Stimulated activated CD8-positive, alpha-beta memory T cell treated with anti-CD3 and anti-CD28 coated beads, Interleukin-4, amount 100 ng/mL, for 24 hours (primary cell): ENCODE results near the gene HMG20B.

Experiments used
- DNase-seq: peaks from one replicate; pipeline ENCODE4 v3.0.0-alpha.2; 2020; ENCODE audit warnings: low read depth

The HMG20B gene

GRCh38 chr19:3608079-3608641 lies 35.4 kb downstream of the HMG20B start:
- no peak for DNase-seq

DNA sequence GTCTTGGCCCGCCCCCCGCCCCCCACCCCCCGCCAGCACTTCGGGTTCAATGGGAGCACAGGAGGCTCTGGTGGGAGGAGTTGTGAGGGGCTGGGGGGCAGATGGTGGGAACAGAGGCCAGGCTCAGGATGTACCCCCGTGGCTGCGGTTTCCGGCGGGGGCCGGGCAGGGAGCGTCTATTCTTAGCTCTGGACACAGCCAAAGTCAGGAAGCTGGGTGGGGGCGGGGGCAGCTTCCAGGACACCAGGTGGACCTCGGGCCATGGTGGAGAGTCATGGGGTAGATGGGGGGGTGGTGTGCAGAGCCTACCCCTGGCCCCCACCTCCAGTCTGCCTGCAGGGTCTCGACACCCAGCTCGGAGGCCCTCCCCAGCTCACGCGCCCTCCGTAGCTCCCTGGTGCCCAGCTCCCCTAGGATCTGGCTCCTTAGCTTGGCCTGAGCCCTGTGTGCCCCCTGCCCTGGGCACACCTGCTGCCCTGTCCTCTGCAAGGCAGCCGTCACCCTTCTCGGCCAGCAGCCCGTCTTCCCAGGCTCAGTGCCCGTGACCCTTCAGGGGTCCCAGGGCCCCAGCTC lies 36.1 kb downstream of the HMG20B start:
- DNase-seq = no peak

DNA sequence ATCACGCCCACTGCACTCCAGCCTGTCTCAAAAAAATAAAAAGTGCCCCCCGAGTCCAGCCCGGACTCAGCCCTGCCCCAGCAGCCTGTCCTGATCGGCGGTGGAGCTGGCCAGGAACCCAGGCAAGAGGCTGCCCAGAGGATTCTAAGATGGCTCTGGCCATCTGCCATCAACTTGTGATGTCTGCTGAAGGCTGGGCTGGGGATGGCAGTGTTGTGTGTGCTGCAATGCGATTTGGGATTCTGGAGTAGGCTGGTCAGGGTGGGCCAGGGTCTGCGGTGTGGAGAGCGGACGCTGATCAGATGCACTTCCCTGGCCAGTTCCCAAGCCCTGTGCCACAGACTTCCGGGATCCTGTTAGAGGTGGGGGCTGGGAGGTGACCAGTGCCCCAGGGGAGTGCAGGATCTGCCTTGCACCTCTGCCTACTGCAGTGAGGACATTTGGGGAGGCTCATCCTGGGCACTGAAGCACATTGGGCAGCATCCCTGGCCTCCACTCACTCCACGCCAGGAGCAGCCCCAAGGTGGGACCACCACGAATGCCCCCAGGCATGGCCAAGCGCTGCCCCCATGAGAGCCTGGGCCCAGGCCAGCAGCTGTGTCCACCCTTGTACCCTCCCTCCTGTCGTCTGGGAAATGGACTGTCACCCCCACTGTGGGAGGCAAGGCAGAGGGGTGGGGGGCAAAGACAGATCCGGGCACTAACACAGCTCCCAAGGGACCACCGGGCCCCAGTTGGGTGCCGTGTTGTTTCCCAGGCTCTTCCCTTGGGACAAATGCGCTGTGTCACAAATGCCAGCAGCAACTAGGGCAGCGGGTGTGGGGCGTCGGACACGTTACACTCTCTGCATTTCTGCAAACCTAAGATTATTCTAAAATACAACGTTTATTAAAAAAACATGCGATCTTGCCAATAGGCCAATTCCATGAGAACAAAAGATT lies 37.3 kb downstream of the HMG20B start:
- no peak for DNase-seq

DNA sequence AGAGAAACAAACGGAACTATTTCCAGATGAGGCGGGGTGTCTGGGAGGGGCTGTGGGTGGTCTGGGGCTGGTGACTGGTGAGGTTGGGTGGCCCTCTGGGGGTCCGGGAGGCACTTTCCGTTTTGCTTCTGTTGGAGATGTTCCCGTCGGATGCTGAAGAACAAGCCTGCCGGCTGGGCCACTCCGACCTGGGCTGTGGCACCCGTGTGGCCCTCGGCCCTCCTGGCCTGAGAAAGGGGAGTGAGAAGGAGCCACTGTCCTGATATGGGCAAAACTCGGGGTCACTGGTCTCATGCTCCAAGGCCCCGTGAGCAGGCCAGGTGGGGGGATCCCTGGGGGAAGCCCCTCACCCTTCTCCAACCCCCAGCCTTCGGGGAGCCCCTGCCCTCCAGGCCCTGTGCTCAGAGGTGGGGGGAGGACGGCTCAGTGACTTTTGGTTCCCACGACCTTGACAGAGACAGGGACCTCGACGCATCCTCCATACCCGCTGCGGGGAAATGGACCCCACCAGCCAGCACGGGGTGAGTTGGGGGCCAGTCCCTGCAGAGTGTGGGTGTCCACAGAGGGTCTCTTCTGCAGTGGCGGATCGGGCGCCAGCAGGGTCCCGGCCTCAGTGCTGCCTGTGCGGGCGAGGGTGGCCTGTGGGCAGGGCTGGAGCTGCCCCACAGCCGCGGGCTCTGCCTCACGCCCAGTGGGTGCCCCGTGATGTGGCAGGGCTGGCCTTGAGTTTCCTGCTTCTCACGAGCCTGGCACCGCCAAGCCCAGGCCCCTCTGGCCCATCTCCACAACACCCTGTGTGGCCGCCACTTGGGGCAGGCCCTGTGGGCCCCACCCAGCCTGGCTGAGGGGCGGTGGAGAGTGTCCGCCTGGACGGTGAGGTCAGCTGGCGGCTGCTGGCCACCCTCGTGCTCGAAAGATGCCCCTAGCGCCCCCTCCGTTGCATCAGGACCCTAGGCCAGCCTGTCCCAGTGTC lies 38.3 kb downstream of the HMG20B start:
- no peak for DNase-seq

DNA sequence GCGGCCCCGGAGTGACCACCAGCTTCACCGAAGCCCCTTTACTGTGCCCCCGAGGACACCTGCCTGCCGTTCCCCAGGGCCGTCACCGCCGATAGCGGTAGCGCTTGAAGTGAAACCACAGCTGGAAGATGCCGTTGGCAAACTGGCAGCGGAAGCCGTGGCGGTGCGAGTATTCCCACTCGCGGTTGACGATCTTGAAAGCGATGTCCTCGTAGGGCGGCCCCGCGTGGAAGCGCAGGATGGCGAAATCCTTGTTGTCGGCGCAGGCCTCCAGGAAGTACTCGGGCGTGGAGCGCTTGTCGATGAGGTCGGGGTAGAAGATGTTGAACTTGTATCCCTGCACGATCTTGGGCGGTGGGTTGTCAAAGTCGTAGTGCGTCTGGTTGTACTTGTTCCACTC lies 39.1 kb downstream of the HMG20B start:
- no peak for DNase-seq

GRCh38 chr19:3612330-3612729 lies 39.6 kb downstream of the HMG20B start:
- DNase-seq = no peak

GRCh38 chr19:3612901-3613741 lies 40.4 kb downstream of the HMG20B start:
- DNase-seq = no peak

DNA sequence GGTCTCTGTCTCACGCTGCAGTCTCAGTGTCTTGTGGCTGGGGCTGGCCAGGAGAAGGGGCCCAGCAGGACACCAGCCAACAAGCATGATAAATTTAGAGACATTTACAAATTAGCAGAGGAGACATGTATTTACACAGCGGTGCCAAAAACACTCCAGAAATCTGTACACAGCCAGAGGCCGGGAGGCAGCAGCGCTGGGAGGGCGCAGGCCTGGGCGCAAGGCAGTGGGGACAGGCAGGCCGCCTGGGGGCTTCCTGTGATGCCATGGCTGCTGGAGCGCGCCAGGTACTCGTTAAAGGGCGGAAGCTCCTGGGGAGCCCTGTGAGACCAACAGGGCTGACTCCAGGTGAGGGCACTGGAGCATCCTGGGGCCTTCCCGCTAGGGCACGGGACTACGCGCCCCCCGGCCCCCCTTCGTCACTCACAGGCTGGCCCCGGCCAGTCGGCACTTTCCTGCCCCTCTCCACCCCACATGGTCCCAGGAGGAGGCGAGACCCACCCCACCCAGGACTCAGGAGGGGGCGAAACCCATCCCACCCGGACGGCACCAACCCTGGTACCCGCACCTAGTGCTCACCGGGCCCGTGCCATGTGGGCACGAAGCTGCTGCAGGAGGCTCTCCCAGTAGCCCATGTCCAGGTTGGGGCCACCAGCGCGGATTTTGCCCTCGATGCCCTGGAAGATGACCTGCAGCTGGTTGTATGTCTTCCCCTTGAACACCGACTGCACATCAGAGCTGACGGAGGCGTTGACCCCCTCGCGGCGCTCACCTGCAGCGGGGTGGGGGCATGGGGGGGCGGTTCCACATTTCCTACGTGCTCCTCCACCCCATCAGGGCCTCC lies 41.3 kb downstream of the HMG20B start:
- DNase-seq = no peak

- DNase-seq = no peak
These were observed 42.2 kb downstream of the HMG20B start for GRCh38 chr19:3614858-3615505.

GRCh38 chr19:3615524-3616135 lies 42.9 kb downstream of the HMG20B start:
- DNase-seq = no peak

- no peak for DNase-seq
These were observed 44.7 kb downstream of the HMG20B start for GRCh38 chr19:3617463-3617862.

DNA sequence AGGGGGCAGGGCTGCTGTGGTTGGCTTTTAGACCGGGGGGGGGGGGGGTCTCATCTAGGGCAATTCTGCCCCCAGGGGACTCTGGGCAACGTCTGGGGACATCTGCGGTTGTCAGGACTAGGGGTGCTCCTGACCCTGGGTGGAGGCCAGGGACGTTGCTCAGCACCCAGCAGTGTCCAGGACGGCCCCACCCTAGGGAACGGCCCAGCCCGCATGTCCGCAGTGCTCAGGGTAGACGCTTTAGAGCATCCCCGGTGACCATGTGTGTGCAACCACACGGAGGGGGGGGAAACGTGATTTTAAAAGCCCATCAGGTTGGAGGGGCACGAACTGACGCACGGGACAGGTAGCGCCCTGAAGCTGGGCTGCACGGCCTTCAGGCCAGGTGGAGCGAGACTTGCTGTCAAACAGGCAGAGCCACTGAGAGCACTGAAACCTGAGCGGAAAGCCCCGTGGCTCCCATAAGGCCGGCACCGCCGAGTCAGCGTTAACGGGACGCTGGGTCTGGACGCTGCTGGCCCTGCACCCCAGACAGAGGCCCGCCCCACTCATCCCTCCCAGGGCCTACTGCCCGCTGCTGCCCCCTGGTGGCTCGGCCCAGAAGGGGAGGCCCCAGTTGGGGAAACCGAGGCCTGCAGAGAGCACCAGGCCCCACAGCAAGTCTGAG lies 45.5 kb downstream of the HMG20B start:
- DNase-seq = peak; percentile 49

DNA sequence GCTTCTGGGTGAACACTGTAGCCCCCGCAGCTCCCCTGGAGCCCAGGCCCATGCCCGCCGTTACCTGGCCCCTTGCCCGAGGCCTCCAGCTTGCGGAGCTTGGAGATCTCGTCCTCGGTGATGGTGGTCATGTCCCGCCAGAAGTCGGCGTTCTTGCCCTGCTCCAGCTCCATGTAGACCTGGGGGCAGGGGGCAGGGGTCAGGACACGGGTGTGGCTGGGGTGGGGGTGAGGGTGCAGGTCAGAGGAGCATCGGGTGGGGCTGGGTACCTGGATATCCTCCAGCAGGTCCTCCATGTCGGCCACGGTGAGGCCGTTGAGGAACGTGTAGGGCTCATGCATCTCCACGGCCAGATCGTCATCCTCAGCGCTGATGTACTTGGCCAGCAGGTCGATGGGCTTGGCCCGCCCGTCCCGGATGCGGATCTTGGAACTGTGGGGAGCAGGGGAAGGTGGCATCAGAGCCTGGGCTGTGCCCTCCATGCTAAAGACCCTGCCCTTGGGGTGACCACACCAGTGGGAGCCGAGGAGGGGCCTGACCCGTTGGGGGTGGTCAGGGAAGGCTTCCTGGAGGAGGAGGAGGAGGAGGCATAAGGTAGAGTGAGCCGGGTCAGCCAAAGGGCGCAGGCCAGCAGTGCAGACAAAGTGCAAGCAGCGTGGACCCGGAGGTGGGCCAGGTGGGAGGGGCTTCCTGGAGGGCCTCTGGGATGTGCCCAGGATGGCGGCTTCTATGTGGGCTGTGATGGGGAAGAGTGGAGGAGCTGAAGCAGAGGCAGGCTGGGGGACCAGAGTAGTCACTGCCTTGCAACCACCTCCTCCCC lies 46.3 kb downstream of the HMG20B start:
- no peak for DNase-seq

- no peak for DNase-seq
These were observed 46.9 kb downstream of the HMG20B start for GRCh38 chr19:3619631-3620012.

GRCh38 chr19:3620145-3620816 lies 47.5 kb downstream of the HMG20B start:
- DNase-seq = no peak

DNA sequence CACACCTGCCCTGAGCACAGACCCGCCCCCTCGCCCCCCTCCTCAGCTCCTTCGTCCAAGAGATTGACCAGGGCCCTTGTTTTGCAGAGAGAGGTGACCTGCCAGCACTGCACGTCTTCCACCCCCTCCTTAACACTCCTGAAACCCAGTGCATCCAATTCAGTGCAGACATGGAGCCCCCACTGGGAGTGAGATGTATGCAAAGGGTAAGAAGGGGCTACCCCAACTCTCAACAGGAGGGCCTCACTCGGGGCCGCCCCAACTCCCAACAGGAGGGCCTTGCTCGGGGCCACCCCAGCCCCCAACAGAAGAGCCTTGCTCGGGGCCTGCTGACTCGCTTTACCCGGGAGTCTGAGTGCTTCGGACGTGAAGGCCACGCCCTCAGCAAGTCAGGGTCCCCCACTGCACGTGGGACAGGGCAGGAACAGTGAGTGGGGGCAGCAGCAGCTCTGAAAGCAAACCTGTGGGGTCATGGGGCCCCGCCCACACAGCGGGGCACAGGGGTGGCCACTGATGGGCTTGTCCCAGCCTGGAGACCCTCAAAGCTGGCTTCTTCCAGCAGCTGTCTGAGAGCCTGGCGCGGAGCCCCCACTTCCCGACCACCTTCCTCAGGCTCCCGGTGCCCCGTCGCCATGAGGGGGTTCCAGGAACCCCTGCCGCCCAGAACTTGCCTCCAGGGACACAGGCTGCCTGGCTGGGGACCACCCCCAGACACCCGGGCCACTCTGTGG lies 48.2 kb downstream of the HMG20B start:
- DNase-seq = no peak

DNA sequence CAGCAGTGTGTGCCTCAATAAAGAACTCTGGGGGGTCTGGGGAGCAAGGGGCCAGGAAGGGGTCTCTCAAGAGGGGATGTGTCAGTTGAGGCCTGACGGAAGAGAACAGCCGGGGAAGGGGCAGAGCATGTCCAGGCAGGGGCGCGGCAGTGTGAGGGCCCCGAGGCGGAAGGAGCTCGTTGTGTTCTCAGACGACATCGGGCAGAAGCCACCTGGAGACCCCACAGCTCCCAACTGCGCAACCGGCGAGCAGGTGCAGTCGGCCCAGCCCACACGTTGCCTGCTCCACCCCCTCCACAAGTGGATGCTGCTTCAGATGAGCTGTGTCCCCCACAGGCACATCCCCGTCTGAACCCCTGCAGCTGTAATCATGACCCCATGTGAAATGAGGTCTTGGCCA lies 48.9 kb downstream of the HMG20B start:
- no peak for DNase-seq
